PC-9 (cell line): Measurements from ENCODE around the gene TLCD4. TPM values are rescaled to one million over a fixed set of nuclear protein-coding genes. Genes with fewer than 3 reads are reported as not detected.
A peak's percentile ranks its signal among the peaks of the same experiment; 100 is the strongest.

Experiments used
- Bru-seq: library from RNA; stranded (reverse); fragments of 400-500 nt; gene quantifications from one replicate; lab custom pipeline; 2021; lab: Mats Ljungman, UMichigan
- BruChase-seq, 2 experiments: library from RNA; stranded (reverse); fragments of 400-500 nt; gene quantifications; one replicate each; lab custom pipeline; 2021; lab: Mats Ljungman, UMichigan
- BruUV-seq: library from RNA; stranded (reverse); fragments of 400-500 nt; replicated peaks from 2 replicates; lab custom pipeline; 2021; lab: Mats Ljungman, UMichigan
- CTCF ChIA-PET: fragments of 300-600 bp; sonication (Branson Sonifier 250); formaldehyde crosslinking; loops from one replicate; lab custom pipeline; 2022; ENCODE audit warnings: antibody characterized with exemption; lab: Charles Lee
- POLR2A ChIA-PET: fragments of 300-600 bp; sonication (Branson Sonifier 250); formaldehyde crosslinking; loops from one replicate; lab custom pipeline; 2022; ENCODE audit warnings: antibody characterized with exemption; ENCODE audit not compliant: unreplicated experiment; lab: Charles Lee
- DNase-seq, 2 experiments: peaks; one replicate each; pipeline versions ENCODE4 v3.0.0 to v3.0.0-alpha.2; 2015 to 2022; ENCODE audit warnings: mixed read lengths in 1 of 2
- H2AFZ ChIP-seq: fragments of 200-600 bp; sonication (generic); 2 replicates; pipeline ENCODE4 v1.8.1; 2017; ENCODE audit warnings: antibody characterized with exemption
- H3F3A ChIP-seq: fragments of 200-600 bp; sonication (generic); 2 replicates; pipeline ENCODE4 v1.8.1; 2017; ENCODE audit warnings: antibody characterized with exemption, mild to moderate bottlenecking, low read depth; ENCODE audit not compliant: insufficient read depth
- H3K27ac ChIP-seq: fragments of 200-600 bp; sonication (generic); 2 replicates; pipeline ENCODE4 v1.6.1; 2016; ENCODE audit warnings: mixed run types
- H3K27me3 ChIP-seq: fragments of 200-600 bp; sonication (generic); 2 replicates; pipeline ENCODE4 v1.6.1; 2016; ENCODE audit warnings: low read depth, mixed run types; ENCODE audit not compliant: insufficient read depth
- H3K36me3 ChIP-seq: fragments of 200-600 bp; sonication (generic); 2 replicates; pipeline ENCODE4 v1.6.1; 2016; ENCODE audit warnings: low read depth, mixed run types
- H3K4me1 ChIP-seq: fragments of 200-600 bp; sonication (generic); replicated peaks from 2 replicates; pipeline ENCODE4 v1.6.1; 2016; ENCODE audit warnings: mixed run types; ENCODE audit not compliant: insufficient read depth
- H3K4me2 ChIP-seq: fragments of 200-600 bp; sonication (generic); 2 replicates; pipeline ENCODE4 v1.6.1; 2017; ENCODE audit warnings: mixed run types
- H3K4me3 ChIP-seq: fragments of 200-600 bp; sonication (generic); 2 replicates; pipeline ENCODE4 v1.6.1; 2016; ENCODE audit warnings: mixed run types
- H3K79me2 ChIP-seq: fragments of 200-600 bp; sonication (generic); 2 replicates; pipeline ENCODE4 v1.6.1; 2017; ENCODE audit warnings: low read depth, mixed run types
- H3K9me2 ChIP-seq: fragments of 200-600 bp; sonication (generic); 2 replicates; pipeline ENCODE4 v1.8.1; 2017; ENCODE audit warnings: mild to moderate bottlenecking; ENCODE audit not compliant: insufficient read depth
- H3K9me3 ChIP-seq: fragments of 200-600 bp; sonication (generic); 2 replicates; pipeline ENCODE4 v1.8.1; 2016; ENCODE audit warnings: low read depth; ENCODE audit not compliant: insufficient read depth
- H4K20me1 ChIP-seq: fragments of 200-600 bp; sonication (generic); 2 replicates; pipeline ENCODE4 v1.8.1; 2017; ENCODE audit not compliant: insufficient read depth
- EZH2 ChIP-seq: fragments of 200-600 bp; sonication (generic); IDR thresholded peaks from 2 replicates; pipeline ENCODE4 v1.8.0; 2017; ENCODE audit warnings: antibody characterized with exemption, low read depth
- intact Hi-C: fragments of 100-400 bp; cut with micrococcal nuclease; formaldehyde crosslinking; loops from one replicate; pipeline ENCODE4 v1.10.0; 2022; ENCODE audit not compliant: unreplicated experiment
- long read RNA-seq: library from polyadenylated mRNA; stranded (forward); transcript quantifications from one replicate; pipeline ENCODE4 v2.0.0, GENCODE V29; 2022
- total RNA-seq: library from RNA; stranded (reverse); gene quantifications from 2 replicates; pipeline ENCODE4 v1.2.3, GENCODE V29; 2021
- TF ChIP-seq, protein P1 (sequence below): fragments of 200-600 bp; sonication (generic); conservative IDR thresholded peaks from 2 replicates; pipeline ENCODE4 v1.6.1; 2017; ENCODE audit warnings: mixed run types, antibody characterized with exemption, mild to moderate bottlenecking, moderate library complexity

TLCD4 gene, protein sequence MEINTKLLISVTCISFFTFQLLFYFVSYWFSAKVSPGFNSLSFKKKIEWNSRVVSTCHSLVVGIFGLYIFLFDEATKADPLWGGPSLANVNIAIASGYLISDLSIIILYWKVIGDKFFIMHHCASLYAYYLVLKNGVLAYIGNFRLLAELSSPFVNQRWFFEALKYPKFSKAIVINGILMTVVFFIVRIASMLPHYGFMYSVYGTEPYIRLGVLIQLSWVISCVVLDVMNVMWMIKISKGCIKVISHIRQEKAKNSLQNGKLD
- total RNA-seq: 11.2 TPM in 2 replicates
- Bru-seq, nascent RNA: percentile 70 among the genes with signal in this experiment
- percentile 89 among the genes with signal in this experiment for BruChase-seq, experiment 1, labeled RNA remaining after a 2-hour chase
- BruChase-seq, experiment 2, labeled RNA remaining after a 6-hour chase: percentile 93 among the genes with signal in this experiment
- long read RNA-seq, full-length matches to known transcripts: 18 of 21 reads
- long read RNA-seq, partial matches to known transcripts: 1 of 21 reads
- long read RNA-seq, other reads (novel, unspliced or antisense): 2 of 21 reads

- peak; percentile 62 to 75 for DNase-seq
- Histone ChIP-seq H3K4me1 (peaks cover 29% of the 10 kb centered on the region), H3K9me3 (no peaks in the 10 kb centered on the region), H3K27me3 (no peaks in the 10 kb centered on the region), H3K27ac (peak within 1 kb of the TSS; percentile 23), H3F3A (peaks cover 18% of the 10 kb centered on the region; the same call in 1 of the 2 replicates), H3K79me2 (peaks cover 17% of the 10 kb centered on the region), H3K9me2 (no peaks in the 10 kb centered on the region), H2AFZ (peak within 1 kb of the TSS; percentile 98), H3K36me3 (no peaks in the 10 kb centered on the region), H3K4me2 (peak within 1 kb of the TSS; percentile 97), H4K20me1 (no peaks in the 10 kb centered on the region), H3K4me3 (peak within 1 kb of the TSS; percentile 83)
- BruUV-seq: no TSS peak
- ChIA-PET CTCF (interaction anchor here (0.6 to 1.5 kb wide), 4 partner anchors 22 to 117 kb away, joined by 4 to 13 read pairs (median 5); partner anchors contain the start of gene RWDD3), POLR2A (interaction anchor here (0.5 to 0.7 kb wide), 4 partner anchors 44 to 812 kb away, joined by 3 to 9 read pairs (median 4); no protein-coding TSS in a partner anchor)
- no peak for TF ChIP-seq EZH2
- TF ChIP-seq, protein P1, sequence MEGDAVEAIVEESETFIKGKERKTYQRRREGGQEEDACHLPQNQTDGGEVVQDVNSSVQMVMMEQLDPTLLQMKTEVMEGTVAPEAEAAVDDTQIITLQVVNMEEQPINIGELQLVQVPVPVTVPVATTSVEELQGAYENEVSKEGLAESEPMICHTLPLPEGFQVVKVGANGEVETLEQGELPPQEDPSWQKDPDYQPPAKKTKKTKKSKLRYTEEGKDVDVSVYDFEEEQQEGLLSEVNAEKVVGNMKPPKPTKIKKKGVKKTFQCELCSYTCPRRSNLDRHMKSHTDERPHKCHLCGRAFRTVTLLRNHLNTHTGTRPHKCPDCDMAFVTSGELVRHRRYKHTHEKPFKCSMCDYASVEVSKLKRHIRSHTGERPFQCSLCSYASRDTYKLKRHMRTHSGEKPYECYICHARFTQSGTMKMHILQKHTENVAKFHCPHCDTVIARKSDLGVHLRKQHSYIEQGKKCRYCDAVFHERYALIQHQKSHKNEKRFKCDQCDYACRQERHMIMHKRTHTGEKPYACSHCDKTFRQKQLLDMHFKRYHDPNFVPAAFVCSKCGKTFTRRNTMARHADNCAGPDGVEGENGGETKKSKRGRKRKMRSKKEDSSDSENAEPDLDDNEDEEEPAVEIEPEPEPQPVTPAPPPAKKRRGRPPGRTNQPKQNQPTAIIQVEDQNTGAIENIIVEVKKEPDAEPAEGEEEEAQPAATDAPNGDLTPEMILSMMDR: no peak
- intact Hi-C loops: loop anchor here (2.0 kb wide), 1 partner anchor 115 kb away; no protein-coding TSS in a partner anchor
These were observed at the start of gene TLCD4 for GRCh38 chr1:95117207-95118066. TLCD4 (plus strand) TSS chr1:95117355; CDS start chr1:95143902, 26,547 bp downstream.

GRCh38 chr1:95067568-95067967, 49.6 kb upstream of the TLCD4 start:
- POLR2A ChIA-PET: no interaction called here
- CTCF ChIA-PET: no interaction called here
- H3K9me2 ChIP-seq: no peaks in the 10 kb centered on the region; the same call in 1 of the 2 replicates
- no peaks in the 10 kb centered on the region for H4K20me1 ChIP-seq
- H3K79me2 ChIP-seq: peaks cover 10% of the 10 kb centered on the region
- no peak overlapping the region for H3K27ac ChIP-seq
- H3F3A ChIP-seq: no peaks in the 10 kb centered on the region
- H3K4me2 ChIP-seq: no peak overlapping the region
- H3K27me3 ChIP-seq: no peaks in the 10 kb centered on the region
- no TSS peak for BruUV-seq
- H3K4me3 ChIP-seq: no peak overlapping the region
- peaks cover 15% of the 10 kb centered on the region for H3K4me1 ChIP-seq
- no peaks in the 10 kb centered on the region; the same call in 1 of the 2 replicates for H3K36me3 ChIP-seq
- no peaks in the 10 kb centered on the region for H3K9me3 ChIP-seq
- TF ChIP-seq, protein P1: no peak
- TF ChIP-seq EZH2: no peak
- H2AFZ ChIP-seq: no peak overlapping the region
- intact Hi-C loops: no loop called here
- no peak for DNase-seq
